NCI-H2081 treated with DMSO at 0.1 percent for 48 hours (cell line): ENCODE measurements around the gene FNDC3B.

Source experiments
- DNase-seq: peaks from one replicate; lab custom pipeline; 2025; lab: John Stamatoyannopoulos, UW

Gene FNDC3B

GRCh38 chr3:172314591-172315160 is 275.3 kb downstream of the FNDC3B start:
- no peak for DNase-seq

- DNase-seq: no peak
Observed at GRCh38 chr3:172315401-172316091, 276.2 kb downstream of the FNDC3B start.

GRCh38 chr3:172316758-172317157 is 277.4 kb downstream of the FNDC3B start:
- no peak for DNase-seq

GRCh38 chr3:172317481-172317880 is 278.1 kb downstream of the FNDC3B start:
- DNase-seq: no peak

- DNase-seq: no peak
Observed at GRCh38 chr3:172317984-172318383, 278.6 kb downstream of the FNDC3B start.

- DNase-seq: no peak
Observed at GRCh38 chr3:172319595-172319994, 280.2 kb downstream of the FNDC3B start.

GRCh38 chr3:172320468-172320867 is 281.1 kb downstream of the FNDC3B start:
- no peak for DNase-seq

- DNase-seq: no peak
Observed at GRCh38 chr3:172321035-172321434, 281.7 kb downstream of the FNDC3B start.

- no peak for DNase-seq
Observed at GRCh38 chr3:172323894-172324610, 284.7 kb downstream of the FNDC3B start.

GRCh38 chr3:172324611-172325203 is 285.3 kb downstream of the FNDC3B start:
- DNase-seq: no peak

GRCh38 chr3:172325461-172325860 is 286.1 kb downstream of the FNDC3B start:
- DNase-seq: no peak

GRCh38 chr3:172326993-172327392 is 287.6 kb downstream of the FNDC3B start:
- no peak for DNase-seq

GRCh38 chr3:172328282-172328681 is 288.9 kb downstream of the FNDC3B start:
- no peak for DNase-seq

- no peak for DNase-seq
Observed at GRCh38 chr3:172329070-172329469, 289.7 kb downstream of the FNDC3B start.

- DNase-seq: no peak
Observed at GRCh38 chr3:172330413-172330812, 291.0 kb downstream of the FNDC3B start.

GRCh38 chr3:172332256-172333041 is 293.1 kb downstream of the FNDC3B start:
- DNase-seq: no peak

GRCh38 chr3:172333042-172333377 is 293.6 kb downstream of the FNDC3B start:
- DNase-seq: no peak

- no peak for DNase-seq
Observed at GRCh38 chr3:172333692-172334457, 294.5 kb downstream of the FNDC3B start.

- DNase-seq: no peak
Observed at GRCh38 chr3:172334671-172335207, 295.4 kb downstream of the FNDC3B start.

- DNase-seq: no peak
Observed at GRCh38 chr3:172339892-172340291, 300.5 kb downstream of the FNDC3B start.

- no peak for DNase-seq
Observed at GRCh38 chr3:172340583-172340982, 301.2 kb downstream of the FNDC3B start.
